HG03159 (cell line): ENCODE results near the gene PCDHGA6.
"Not testable (repeated sequence)": the region's sequence is repeated elsewhere in the genome, so short reads cannot be mapped to it uniquely, and the experiment has no call there.

ENCODE experiments used
- ATAC-seq: cut with Tn5 transposase; IDR thresholded peaks from one replicate; pipeline ENCODE4 v1.9.1; 2021; ENCODE audit warnings: mild to moderate bottlenecking, moderate library complexity; ENCODE audit not compliant: unreplicated experiment

The PCDHGA6 gene

DNA sequence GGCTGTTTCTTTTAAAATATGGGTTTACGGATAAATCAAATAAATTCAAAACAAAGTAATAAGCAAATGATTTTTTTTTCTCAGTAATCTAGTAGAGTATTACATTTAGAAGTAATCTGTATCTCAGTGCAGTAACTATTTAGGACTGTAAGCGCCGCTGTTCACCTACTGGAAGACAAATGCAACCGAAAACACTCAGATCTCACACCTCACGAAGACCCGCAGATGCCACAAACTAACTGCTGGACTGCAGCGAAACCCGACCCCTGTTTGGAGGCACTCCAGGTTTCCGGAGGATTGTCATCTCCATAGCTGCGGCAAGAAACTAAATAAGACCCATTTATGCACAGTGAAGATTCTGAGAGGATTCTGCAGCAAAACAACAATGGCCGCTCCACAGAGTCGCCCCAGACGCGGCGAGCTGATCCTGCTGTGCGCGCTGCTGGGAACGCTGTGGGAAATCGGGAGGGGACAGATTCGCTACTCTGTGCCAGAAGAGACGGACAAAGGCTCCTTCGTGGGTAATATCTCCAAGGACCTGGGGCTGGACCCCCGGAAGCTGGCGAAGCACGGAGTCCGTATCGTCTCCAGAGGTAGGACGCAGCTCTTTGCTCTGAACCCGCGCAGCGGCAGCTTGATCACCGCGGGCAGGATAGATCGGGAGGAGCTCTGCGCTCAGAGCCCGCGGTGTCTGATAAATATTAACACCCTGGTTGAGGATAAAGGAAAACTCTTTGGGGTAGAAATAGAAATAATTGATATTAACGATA is 18.9 kb downstream of the PCDHGA6 start, which contains the start of gene PCDHGA8:
Gene PCDHGA8, plus strand, starts transcription at position 205 of the 770 bp plus-strand sequence. Its CDS starts 181 bp downstream, at position 386.
- no peak for ATAC-seq

DNA sequence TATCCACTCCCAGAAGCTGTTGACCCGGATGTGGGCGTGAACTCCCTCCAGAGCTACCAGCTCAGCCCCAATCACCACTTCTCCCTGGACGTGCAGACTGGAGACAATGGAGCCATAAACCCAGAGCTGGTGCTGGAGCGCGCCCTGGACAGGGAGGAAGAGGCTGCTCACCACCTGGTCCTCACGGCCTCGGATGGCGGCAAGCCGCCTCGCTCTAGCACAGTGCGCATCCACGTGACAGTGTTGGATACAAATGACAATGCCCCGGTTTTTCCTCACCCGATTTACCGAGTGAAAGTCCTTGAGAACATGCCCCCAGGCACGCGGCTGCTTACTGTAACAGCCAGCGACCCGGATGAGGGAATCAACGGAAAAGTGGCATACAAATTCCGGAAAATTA is 19.6 kb downstream of the PCDHGA6 start:
- ATAC-seq: no peak

DNA sequence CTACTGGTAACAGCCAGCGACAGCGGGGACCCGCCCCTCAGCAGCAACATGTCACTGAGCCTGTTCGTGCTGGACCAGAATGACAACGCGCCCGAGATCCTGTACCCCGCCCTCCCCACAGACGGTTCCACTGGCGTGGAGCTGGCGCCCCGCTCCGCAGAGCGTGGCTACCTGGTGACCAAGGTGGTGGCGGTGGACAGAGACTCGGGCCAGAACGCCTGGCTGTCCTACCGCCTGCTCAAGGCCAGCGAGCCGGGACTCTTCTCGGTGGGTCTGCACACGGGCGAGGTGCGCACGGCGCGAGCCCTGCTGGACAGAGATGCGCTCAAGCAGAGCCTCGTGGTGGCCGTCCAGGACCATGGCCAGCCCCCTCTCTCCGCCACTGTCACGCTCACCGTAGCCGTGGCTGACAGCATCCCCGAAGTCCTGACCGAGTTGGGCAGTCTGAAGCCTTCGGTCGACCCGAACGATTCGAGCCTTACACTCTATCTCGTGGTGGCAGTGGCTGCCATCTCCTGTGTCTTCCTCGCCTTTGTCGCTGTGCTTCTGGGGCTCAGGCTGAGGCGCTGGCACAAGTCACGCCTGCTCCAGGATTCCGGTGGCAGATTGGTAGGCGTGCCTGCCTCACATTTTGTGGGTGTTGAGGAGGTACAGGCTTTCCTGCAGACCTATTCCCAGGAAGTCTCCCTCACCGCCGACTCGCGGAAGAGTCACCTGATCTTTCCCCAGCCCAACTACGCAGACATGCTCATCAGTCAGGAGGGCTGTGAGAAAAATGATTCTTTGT is 20.9 kb downstream of the PCDHGA6 start:
- ATAC-seq: not testable (repeated sequence)

DNA sequence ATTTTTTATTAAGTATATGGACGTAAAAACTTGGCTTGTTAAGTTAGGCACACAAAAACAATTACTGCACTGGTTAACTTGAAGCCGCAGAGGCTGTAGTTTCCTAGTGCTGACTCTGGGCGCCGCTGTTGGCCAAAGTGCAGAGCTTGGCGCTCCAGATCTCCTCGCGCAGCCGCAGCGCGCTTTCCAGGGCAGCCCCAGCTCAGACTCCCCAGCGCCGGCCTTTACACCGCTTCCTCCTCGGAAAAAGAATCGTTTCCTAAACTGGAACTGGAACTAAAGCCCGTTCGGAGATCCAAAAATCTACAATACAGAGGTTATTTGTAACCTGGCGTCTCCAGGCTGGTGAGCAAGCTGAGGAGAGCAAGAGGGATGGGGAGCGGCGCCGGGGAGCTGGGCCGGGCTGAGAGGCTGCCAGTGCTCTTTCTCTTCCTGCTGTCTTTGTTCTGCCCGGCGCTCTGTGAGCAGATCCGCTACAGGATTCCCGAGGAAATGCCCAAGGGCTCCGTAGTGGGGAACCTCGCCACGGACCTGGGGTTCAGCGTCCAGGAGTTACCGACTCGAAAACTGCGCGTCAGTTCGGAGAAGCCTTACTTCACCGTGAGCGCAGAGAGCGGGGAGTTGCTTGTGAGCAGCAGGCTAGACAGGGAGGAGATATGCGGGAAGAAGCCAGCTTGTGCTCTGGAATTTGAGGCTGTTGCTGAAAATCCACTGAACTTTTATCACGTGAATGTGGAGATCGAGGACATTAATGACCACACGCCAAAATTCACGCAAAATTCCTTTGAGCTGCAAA is 24.3 kb downstream of the PCDHGA6 start, which contains the start of gene PCDHGB5:
Gene PCDHGB5, plus strand, starts transcription at position 192 of the 796 bp plus-strand sequence. Its CDS starts 181 bp downstream, at position 373.
- peak; percentile 92 for ATAC-seq

DNA sequence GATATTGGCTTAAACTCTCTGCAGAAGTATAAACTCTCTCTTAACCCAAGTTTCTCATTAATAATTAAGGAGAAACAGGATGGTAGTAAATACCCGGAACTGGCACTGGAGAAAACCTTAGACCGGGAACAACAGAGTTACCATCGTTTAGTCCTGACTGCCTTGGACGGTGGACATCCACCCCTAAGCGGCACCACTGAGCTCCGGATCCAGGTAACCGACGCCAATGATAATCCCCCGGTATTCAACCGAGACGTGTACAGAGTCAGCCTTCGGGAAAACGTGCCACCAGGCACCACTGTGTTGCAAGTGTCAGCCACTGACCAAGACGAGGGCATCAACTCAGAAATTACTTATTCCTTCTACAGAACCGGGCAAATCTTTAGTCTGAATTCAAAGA is 24.9 kb downstream of the PCDHGA6 start:
- no peak for ATAC-seq

DNA sequence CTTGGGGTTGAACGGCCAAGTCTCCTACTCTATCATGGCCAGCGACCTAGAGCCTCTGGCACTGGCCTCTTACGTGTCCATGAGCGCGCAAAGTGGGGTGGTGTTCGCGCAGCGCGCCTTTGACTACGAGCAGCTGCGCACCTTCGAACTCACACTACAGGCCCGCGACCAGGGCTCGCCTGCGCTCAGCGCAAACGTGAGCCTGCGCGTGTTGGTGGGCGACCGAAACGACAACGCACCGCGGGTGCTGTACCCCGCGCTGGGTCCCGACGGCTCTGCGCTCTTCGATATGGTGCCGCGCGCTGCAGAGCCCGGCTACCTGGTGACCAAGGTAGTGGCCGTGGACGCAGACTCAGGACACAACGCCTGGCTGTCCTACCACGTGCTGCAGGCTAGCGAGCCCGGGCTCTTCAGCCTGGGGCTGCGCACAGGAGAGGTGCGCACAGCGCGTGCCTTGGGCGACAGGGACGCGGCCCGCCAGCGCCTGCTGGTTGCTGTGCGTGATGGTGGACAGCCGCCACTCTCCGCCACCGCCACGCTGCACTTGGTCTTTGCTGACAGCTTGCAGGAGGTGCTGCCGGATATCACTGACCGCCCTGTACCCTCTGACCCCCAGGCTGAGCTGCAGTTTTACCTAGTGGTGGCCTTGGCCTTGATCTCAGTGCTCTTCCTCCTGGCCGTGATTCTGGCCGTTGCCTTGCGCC is 26.0 kb downstream of the PCDHGA6 start:
- ATAC-seq: no peak

DNA sequence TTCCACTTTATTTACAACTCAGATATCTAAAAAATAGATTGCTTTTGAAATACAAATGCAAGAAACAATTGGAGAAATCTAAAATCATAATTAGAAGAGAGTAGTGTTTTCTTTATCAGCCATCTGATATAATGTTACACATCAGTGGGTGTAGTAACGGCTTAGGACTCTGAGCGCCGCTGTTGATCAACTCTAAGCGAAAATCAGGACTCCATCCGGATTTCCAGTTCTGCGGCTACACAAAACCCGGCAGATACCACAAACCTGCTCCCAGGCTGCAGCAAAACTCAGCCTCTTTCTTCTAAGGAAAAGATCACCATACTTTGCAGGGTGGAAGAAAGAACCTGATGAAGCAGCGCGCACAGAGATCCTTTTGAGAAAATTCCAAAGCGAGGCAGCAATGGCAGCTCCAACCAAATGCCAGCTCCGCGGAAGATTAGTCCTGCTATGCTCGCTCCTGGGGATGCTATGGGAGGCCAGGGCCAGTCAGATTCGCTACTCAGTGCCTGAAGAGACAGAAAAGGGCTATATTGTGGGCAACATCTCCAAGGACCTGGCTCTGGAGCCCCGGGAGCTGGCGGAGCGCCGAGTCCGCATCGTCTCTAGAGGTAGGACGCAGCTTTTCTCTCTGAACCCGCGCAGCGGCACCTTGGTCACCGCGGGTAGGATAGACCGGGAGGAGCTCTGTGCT is 29.0 kb downstream of the PCDHGA6 start, which contains the start of gene PCDHGA9:
Gene PCDHGA9, plus strand, starts transcription at position 226 of the 691 bp plus-strand sequence. Its CDS starts 175 bp downstream, at position 401.
- ATAC-seq: no peak

DNA sequence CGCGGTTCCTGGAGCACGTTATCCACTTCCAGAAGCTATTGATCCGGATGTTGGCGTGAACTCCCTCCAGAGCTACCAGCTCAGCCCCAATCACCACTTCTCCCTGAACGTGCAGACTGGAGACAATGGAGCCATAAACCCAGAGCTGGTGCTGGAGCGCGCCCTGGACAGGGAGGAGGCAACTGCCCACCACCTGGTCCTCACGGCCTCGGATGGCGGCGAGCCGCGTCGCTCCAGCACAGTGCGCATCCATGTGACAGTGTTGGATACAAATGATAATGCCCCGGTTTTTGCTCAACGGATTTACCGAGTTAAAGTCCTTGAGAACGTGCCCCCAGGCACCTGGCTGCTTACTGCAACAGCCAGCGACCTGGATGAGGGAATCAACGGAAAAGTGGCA is 29.7 kb downstream of the PCDHGA6 start:
- ATAC-seq: no peak

DNA sequence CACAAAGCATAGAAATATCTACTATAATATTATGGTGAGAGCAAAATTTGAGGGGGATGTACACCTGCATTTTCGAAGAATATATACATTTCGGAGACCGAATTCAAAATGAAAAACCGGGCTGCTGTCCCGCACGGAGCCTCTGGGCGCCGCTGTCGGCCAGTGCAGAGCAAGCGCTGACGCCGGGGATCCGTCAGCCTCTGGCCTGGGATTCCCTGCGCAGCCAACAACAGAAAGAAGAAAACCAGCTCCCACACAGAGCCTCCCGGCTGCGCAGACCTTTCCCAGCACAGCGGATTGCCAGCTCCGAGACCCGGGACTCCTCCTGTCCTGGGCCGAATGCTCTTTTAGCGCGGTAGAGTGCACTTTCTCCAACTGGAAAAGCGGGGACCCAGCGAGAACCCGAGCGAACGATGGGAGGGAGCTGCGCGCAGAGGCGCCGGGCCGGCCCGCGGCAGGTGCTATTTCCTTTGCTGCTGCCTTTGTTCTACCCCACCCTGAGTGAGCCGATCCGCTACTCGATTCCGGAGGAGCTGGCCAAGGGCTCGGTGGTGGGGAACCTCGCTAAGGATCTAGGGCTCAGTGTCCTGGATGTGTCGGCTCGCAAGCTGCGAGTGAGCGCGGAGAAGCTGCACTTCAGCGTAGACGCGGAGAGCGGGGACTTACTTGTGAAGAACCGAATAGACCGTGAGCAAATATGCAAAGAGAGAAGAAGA is 34.3 kb downstream of the PCDHGA6 start, which contains the start of gene PCDHGB6:
Gene PCDHGB6, plus strand, starts transcription at position 232 of the 716 bp plus-strand sequence. Its CDS starts 182 bp downstream, at position 414.
- ATAC-seq: not testable (repeated sequence)

DNA sequence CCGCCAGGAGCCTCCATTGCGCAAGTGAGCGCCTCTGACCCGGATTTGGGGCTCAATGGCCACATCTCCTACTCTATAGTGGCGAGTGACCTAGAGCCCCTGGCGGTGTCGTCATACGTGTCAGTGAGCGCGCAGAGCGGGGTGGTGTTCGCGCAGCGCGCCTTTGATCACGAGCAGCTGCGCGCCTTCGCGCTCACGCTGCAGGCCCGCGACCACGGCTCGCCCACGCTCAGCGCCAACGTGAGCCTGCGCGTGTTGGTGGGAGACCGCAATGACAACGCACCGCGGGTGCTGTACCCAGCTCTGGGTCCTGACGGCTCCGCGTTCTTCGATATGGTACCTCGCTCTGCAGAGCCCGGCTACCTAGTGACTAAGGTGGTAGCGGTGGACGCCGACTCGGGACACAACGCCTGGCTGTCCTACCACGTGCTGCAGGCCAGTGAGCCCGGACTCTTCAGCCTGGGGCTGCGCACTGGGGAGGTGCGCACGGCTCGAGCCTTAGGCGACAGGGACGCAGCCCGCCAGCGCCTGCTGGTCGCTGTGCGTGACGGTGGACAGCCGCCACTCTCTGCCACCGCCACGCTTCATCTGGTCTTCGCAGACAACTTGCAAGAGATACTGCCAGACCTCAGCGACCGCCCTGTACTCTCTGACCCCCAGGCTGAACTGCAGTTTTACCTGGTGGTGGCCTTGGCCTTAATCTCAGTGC is 36.1 kb downstream of the PCDHGA6 start:
- ATAC-seq: no peak

DNA sequence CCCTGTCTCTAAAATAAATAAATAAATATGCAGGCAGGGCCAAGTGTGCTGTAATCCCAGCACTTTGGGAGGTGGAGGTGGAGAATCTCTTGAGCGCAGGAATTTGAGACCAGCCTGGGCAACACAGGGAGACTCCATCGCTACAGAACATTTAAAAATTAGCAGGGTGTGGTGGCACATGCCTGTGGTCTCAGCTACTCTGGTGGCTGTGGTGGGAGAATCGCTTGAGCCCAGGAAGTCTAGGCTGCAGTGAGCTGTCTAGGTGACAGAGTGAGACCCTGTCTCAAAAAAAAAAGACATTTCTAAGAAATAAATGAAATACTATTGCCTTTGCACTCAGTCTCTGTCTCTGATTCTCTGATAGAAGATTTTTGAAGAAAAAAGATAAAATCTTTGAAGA is 37.9 kb downstream of the PCDHGA6 start:
- no peak for ATAC-seq

DNA sequence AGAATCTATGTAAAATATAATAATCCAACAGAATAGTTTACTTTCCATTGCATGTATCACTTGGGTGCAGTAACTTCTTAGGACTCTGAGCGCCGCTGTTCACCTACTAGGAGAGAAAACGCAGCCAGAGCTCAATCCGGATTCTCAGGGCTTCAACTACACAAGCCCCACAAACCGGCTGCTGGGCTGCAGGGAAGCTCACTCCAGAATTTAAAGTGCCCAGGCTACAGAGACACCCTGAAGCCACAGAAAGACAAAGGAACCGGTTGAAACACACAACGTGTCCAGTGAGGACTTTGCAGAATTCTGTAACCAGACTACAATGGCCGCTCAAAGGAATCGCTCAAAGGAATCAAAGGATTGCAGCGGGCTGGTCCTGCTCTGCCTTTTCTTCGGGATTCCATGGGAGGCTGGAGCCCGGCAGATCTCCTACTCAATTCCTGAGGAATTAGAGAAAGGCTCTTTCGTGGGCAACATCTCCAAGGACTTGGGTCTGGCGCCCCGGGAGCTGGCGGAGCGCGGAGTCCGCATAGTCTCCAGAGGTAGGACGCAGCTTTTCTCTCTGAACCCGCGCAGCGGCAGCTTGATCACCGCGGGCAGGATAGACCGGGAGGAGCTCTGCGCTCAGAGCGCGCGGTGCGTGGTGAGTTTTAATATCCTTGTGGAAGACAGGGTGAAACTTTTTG is 39.3 kb downstream of the PCDHGA6 start, which contains the start of gene PCDHGA10:
Gene PCDHGA10, plus strand, starts transcription at position 134 of the 686 bp plus-strand sequence. Its CDS starts 189 bp downstream, at position 323.
- peak; percentile 76 for ATAC-seq

DNA sequence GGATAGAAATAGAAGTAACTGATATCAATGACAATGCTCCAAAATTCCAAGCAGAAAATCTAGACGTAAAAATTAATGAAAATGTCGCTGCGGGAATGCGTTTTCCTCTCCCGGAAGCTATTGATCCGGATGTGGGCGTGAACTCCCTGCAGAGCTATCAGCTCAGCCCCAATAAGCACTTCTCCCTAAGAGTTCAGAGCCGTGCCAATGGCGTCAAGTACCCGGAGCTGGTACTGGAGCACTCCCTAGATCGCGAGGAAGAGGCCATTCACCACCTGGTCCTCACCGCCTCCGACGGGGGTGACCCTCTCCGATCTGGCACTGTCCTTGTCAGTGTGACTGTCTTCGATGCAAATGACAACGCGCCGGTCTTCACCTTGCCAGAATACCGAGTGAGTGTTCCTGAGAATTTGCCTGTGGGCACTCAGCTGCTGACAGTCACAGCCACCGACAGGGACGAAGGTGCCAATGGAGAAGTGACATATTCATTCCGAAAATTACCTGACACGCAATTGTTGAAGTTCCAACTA is 39.9 kb downstream of the PCDHGA6 start:
- no peak for ATAC-seq

DNA sequence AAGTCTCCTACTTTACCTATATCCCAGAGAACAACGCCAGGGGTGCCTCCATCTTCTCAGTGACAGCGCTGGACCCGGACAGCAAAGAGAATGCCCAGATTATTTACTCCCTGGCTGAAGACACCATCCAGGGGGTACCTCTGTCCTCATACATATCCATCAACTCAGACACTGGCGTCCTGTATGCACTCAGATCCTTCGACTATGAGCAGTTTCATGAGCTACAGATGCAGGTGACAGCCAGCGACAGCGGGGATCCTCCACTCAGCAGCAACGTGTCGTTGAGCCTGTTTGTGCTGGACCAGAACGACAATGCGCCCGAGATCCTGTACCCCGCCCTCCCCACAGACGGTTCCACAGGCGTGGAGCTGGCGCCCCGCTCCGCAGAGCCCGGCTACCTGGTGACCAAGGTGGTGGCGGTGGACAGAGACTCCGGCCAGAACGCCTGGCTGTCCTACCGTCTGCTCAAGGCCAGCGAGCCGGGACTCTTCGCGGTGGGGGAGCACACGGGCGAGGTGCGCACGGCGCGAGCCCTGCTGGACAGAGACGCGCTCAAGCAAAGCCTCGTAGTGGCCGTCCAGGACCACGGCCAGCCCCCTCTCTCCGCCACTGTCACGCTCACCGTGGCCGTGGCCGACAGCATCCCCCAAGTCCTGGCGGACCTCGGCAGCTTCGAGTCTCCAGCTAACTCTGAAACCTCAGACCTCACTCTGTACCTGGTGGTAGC is 41.0 kb downstream of the PCDHGA6 start:
- ATAC-seq: not testable (repeated sequence)

DNA sequence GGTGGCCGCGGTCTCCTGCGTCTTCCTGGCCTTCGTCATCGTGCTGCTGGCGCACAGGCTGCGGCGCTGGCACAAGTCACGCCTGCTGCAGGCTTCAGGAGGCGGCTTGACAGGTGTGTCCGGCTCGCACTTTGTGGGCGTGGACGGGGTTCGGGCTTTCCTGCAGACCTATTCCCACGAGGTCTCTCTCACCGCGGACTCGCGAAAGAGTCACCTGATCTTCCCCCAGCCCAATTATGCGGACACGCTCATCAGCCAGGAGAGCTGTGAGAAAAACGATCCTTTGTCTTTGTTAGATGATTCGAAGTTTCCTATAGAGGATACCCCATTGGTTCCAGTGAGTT is 41.6 kb downstream of the PCDHGA6 start:
- ATAC-seq: not testable (repeated sequence)

DNA sequence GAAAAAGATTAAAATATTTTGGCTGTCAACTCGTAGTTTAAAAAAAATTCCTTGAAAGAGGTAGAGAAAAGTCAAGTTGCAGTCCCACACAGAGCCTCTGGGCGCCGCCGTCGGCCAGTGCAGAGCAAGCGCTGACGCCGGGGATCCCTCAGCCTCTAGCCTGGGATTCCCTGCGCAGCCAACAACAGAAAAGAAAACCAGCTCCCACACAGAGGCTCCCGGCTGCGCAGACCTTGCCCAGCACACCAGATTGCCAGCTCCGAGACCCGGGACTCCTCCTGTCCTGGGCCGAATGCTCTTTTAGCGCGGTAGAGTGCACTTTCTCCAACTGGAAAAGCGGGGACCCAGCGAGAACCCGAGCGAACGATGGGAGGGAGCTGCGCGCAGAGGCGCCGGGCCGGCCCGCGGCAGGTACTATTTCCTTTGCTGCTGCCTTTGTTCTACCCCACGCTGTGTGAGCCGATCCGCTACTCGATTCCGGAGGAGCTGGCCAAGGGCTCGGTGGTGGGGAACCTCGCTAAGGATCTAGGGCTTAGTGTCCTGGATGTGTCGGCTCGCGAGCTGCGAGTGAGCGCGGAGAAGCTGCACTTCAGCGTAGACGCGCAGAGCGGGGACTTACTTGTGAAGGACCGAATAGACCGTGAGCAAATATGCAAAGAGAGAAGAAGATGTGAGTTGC is 43.9 kb downstream of the PCDHGA6 start, which contains the start of gene PCDHGB7:
Gene PCDHGB7, plus strand, starts transcription at position 184 of the 679 bp plus-strand sequence. Its CDS starts 183 bp downstream, at position 367.
- ATAC-seq: peak; percentile 79
